Mucosa of descending colon (tissue), 3 donors: ENCODE measurements around the gene MMAB. TPM values are rescaled to one million over a fixed set of nuclear protein-coding genes. Genes with fewer than 3 reads are reported as not detected.

Source experiments
- ATAC-seq: fragments of 200-7000 bp; cut with Tn5 transposase; one replicate; pipeline ENCODE4 v1.9.1; 2020; ENCODE audit warnings: mild to moderate bottlenecking, moderate library complexity
- DNase-seq, 3 donors: peaks; one replicate each; pipeline ENCODE4 v3.0.0-alpha.2; 2020
- H3K36me3 ChIP-seq: fragments of 200-600 bp; one replicate; pipeline ENCODE4 v1.8.0; 2021; ENCODE audit warnings: low read depth, mild to moderate bottlenecking
- H3K4me1 ChIP-seq: fragments of 200-600 bp; one replicate; pipeline ENCODE4 v1.8.0; 2021; ENCODE audit warnings: low read depth, mild to moderate bottlenecking
- H3K4me3 ChIP-seq: fragments of 200-600 bp; one replicate; pipeline ENCODE4 v1.8.0; 2021; ENCODE audit warnings: mild to moderate bottlenecking
- H3K9me3 ChIP-seq: fragments of 200-600 bp; one replicate; pipeline ENCODE4 v1.8.0; 2021; ENCODE audit warnings: mild to moderate bottlenecking
- CTCF ChIP-seq: fragments of 200-600 bp; IDR thresholded peaks from one replicate; pipeline ENCODE4 v1.8.0; 2022; ENCODE audit warnings: antibody characterized with exemption, mild to moderate bottlenecking
- intact Hi-C, 2 donors: fragments of 100-400 bp; cut with DNase I in 1 of 2; cut with micrococcal nuclease in 1 of 2; formaldehyde crosslinking; loops; one replicate each; pipeline versions ENCODE4 v1.11.0 to v1.11.1; 2022; cut with DNase I, micrococcal nuclease
- total RNA-seq, 3 donors: library from RNA; stranded (reverse); fragmentation: NEBNext Ultra II Directional in 2 of 3; extraction: Animal tissue kit (Norgen Biotek cat#: 25700) in 2 of 3; gene quantifications; one replicate each; pipeline versions ENCODE4 v1.2.1 to v1.2.4, GENCODE V29; 2021 to 2023
- donor health status: DM: no; HTN: no; CAD: no; lungs with moderate emphysema.
- donor health status: DM: no; HTN: no; CAD: no.
- donor health status: DM: no; HTN: yes; CAD: no.

MMAB gene
- total RNA-seq, 3 donors from 2014 or later, result 29.9 to 45.5 (median 42.0) TPM

- no peak for DNase-seq
- H3K4me1 ChIP-seq, result peaks cover 3% of the 10 kb centered on the region
- no peak for TF ChIP-seq CTCF
- H3K36me3 ChIP-seq, result no peaks in the 10 kb centered on the region
- no peak overlapping the region for H3K4me3 ChIP-seq
- H3K9me3 ChIP-seq, result no peaks in the 10 kb centered on the region
- intact Hi-C loops, result no loop called here
- no peak for ATAC-seq
These were observed 9.7 kb downstream of the MMAB start for GRCh38 chr12:109563291-109564284.

- H3K4me1 ChIP-seq, result peaks cover 8% of the 10 kb centered on the region
These were observed 10.4 kb downstream of the MMAB start for GRCh38 chr12:109562871-109563270.

GRCh38 chr12:109561711-109562030 is 11.6 kb downstream of the MMAB start:
- TF ChIP-seq CTCF, result no peak
- no peak overlapping the region for H3K4me3 ChIP-seq
- intact Hi-C loops, result no loop called here
- H3K9me3 ChIP-seq, result no peaks in the 10 kb centered on the region
- peaks cover 8% of the 10 kb centered on the region for H3K4me1 ChIP-seq
- ATAC-seq, result no peak
- H3K36me3 ChIP-seq, result no peaks in the 10 kb centered on the region
- no peak for DNase-seq

More at GRCh38 chr12:109562871-109563270, 10.4 kb downstream of the MMAB start:
- intact Hi-C loops, result no loop called here
- no peak for TF ChIP-seq CTCF
- no peak for ATAC-seq
- H3K9me3 ChIP-seq, result no peaks in the 10 kb centered on the region
- H3K4me3 ChIP-seq, result no peak overlapping the region
- DNase-seq, result no peak
- no peaks in the 10 kb centered on the region for H3K36me3 ChIP-seq

GRCh38 chr12:109560867-109561710 is 12.2 kb downstream of the MMAB start:
- H3K9me3 ChIP-seq, result no peaks in the 10 kb centered on the region
- H3K36me3 ChIP-seq, result no peaks in the 10 kb centered on the region
- peaks cover 8% of the 10 kb centered on the region for H3K4me1 ChIP-seq
- DNase-seq (no peak), ATAC-seq (no peak)
- no peak for TF ChIP-seq CTCF
- H3K4me3 ChIP-seq, result no peak overlapping the region
- intact Hi-C loops, result no loop called here

GRCh38 chr12:109559601-109560000 is 13.7 kb downstream of the MMAB start:
- DNase-seq, result no peak
- Histone ChIP-seq H3K4me1 (peaks cover 8% of the 10 kb centered on the region), H3K36me3 (no peaks in the 10 kb centered on the region), H3K9me3 (no peaks in the 10 kb centered on the region), H3K4me3 (no peak overlapping the region)
- intact Hi-C loops, result no loop called here
- ATAC-seq, result no peak
- TF ChIP-seq CTCF, result no peak
